Measurements from ENCODE around the gene MORF4L1.
A peak's percentile ranks its signal among the peaks of the same experiment; 100 is the strongest.
"Not testable (repeated sequence)": the region's sequence is repeated elsewhere in the genome, so short reads cannot be mapped to it uniquely, and the experiment has no call there.

Gene MORF4L1

GRCh38 chr15:78872155-78872971 lies at the start of gene MORF4L1:
Gene MORF4L1, plus strand, starts transcription at chr15:78872890. Its CDS starts 128 bp downstream, at chr15:78873018.
- DNase-seq (ENCODE audit: low read depth in 2 of 2): peak; percentile 93 to 94

GRCh38 chr15:78828920-78829319 lies 43.8 kb upstream of the MORF4L1 start:
- no peak for DNase-seq (ENCODE audit: low read depth in 2 of 2)

- no peak for DNase-seq (ENCODE audit: low read depth in 2 of 2)
Measured at GRCh38 chr15:78830514-78831228, 42.0 kb upstream of the MORF4L1 start.

- no peak for DNase-seq (ENCODE audit: low read depth in 2 of 2)
Measured at GRCh38 chr15:78831229-78832207, 41.2 kb upstream of the MORF4L1 start.

- DNase-seq (ENCODE audit: low read depth in 2 of 2): no peak
Measured at GRCh38 chr15:78836333-78836732, 36.4 kb upstream of the MORF4L1 start.

GRCh38 chr15:78837131-78837530 lies 35.6 kb upstream of the MORF4L1 start:
- DNase-seq (ENCODE audit: low read depth in 2 of 2): no peak

GRCh38 chr15:78837543-78837942 lies 35.1 kb upstream of the MORF4L1 start:
- no peak for DNase-seq (ENCODE audit: low read depth in 2 of 2)

- no peak for DNase-seq (ENCODE audit: low read depth in 2 of 2)
Measured at GRCh38 chr15:78838489-78838888, 34.2 kb upstream of the MORF4L1 start.

- not testable (repeated sequence) for DNase-seq (ENCODE audit: low read depth in 2 of 2)
Measured at GRCh38 chr15:78839151-78839550, 33.5 kb upstream of the MORF4L1 start.

GRCh38 chr15:78840661-78841375 lies 31.9 kb upstream of the MORF4L1 start:
- DNase-seq (ENCODE audit: low read depth in 2 of 2): no peak

- no peak for DNase-seq (ENCODE audit: low read depth in 2 of 2)
Measured at GRCh38 chr15:78841376-78841706, 31.3 kb upstream of the MORF4L1 start.

GRCh38 chr15:78841891-78842290 lies 30.8 kb upstream of the MORF4L1 start:
- DNase-seq (ENCODE audit: low read depth in 2 of 2): no peak

- DNase-seq (ENCODE audit: low read depth in 2 of 2): no peak
Measured at GRCh38 chr15:78842519-78842918, 30.2 kb upstream of the MORF4L1 start.

- DNase-seq (ENCODE audit: low read depth in 2 of 2): not testable (repeated sequence)
Measured at GRCh38 chr15:78846906-78847305, 25.8 kb upstream of the MORF4L1 start.

GRCh38 chr15:78847387-78847906 lies 25.2 kb upstream of the MORF4L1 start:
- DNase-seq (ENCODE audit: low read depth in 2 of 2): not testable (repeated sequence)

- no peak for DNase-seq (ENCODE audit: low read depth in 2 of 2)
Measured at GRCh38 chr15:78850352-78850751, 22.3 kb upstream of the MORF4L1 start.

- no peak for DNase-seq (ENCODE audit: low read depth in 2 of 2)
Measured at GRCh38 chr15:78850941-78851755, 21.5 kb upstream of the MORF4L1 start.

- DNase-seq (ENCODE audit: low read depth in 2 of 2): no peak
Measured at GRCh38 chr15:78853500-78853899, 19.2 kb upstream of the MORF4L1 start.

GRCh38 chr15:78854833-78855372 lies 17.8 kb upstream of the MORF4L1 start:
- no peak for DNase-seq (ENCODE audit: low read depth in 2 of 2)

- DNase-seq (ENCODE audit: low read depth in 2 of 2): peak; percentile 72 to 76
Measured at GRCh38 chr15:78855746-78856145, 16.9 kb upstream of the MORF4L1 start.
